ENCODE results near the gene RAB42.

RAB42 gene

DNA sequence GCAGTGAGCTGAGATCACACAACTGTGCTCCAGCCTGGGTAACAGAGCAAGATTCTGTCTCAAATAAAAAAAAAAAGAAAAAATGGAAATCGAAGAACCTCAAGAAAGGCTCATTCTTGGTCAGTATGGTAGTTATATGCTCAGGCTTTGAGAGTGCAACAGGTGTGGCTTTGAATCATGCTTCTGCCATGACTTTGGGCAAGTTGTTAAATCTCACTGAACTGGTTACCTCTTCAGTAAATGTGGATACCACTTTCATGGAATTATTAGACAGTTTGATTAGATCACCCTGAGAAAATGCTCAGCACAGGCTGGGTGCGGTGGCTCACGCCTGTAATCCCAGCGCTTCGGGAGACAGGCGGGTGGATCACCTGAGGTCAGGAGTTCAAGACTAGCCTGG, 26.3 kb upstream of the RAB42 start:
- TF ChIP-seq CEBPB (IDR thresholded peaks at IDR 0.05) (no peak), EP300 (IDR thresholded peaks at IDR 0.05; ENCODE audit: borderline replicate concordance) (no peak), ZBTB7A (IDR thresholded peaks at IDR 0.05; ENCODE audit: low read depth) (no peak), NFIC (IDR thresholded peaks at IDR 0.05) (no peak), TAF1 (IDR thresholded peaks at IDR 0.05; ENCODE audit: low read depth) (no peak), YY1 (IDR thresholded peaks at IDR 0.05; ENCODE audit: low read depth) (no peak), FOXM1 (IDR thresholded peaks at IDR 0.05; ENCODE audit: borderline replicate concordance, low read depth) (no peak)
- TF ChIP-seq, protein P1, sequence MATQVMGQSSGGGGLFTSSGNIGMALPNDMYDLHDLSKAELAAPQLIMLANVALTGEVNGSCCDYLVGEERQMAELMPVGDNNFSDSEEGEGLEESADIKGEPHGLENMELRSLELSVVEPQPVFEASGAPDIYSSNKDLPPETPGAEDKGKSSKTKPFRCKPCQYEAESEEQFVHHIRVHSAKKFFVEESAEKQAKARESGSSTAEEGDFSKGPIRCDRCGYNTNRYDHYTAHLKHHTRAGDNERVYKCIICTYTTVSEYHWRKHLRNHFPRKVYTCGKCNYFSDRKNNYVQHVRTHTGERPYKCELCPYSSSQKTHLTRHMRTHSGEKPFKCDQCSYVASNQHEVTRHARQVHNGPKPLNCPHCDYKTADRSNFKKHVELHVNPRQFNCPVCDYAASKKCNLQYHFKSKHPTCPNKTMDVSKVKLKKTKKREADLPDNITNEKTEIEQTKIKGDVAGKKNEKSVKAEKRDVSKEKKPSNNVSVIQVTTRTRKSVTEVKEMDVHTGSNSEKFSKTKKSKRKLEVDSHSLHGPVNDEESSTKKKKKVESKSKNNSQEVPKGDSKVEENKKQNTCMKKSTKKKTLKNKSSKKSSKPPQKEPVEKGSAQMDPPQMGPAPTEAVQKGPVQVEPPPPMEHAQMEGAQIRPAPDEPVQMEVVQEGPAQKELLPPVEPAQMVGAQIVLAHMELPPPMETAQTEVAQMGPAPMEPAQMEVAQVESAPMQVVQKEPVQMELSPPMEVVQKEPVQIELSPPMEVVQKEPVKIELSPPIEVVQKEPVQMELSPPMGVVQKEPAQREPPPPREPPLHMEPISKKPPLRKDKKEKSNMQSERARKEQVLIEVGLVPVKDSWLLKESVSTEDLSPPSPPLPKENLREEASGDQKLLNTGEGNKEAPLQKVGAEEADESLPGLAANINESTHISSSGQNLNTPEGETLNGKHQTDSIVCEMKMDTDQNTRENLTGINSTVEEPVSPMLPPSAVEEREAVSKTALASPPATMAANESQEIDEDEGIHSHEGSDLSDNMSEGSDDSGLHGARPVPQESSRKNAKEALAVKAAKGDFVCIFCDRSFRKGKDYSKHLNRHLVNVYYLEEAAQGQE (IDR thresholded peaks at IDR 0.05; ENCODE audit: low read depth), result no peak
- TF ChIP-seq, protein P2, sequence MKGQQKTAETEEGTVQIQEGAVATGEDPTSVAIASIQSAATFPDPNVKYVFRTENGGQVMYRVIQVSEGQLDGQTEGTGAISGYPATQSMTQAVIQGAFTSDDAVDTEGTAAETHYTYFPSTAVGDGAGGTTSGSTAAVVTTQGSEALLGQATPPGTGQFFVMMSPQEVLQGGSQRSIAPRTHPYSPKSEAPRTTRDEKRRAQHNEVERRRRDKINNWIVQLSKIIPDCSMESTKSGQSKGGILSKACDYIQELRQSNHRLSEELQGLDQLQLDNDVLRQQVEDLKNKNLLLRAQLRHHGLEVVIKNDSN (IDR thresholded peaks at IDR 0.05), result no peak
- TF ChIP-seq, protein P3, sequence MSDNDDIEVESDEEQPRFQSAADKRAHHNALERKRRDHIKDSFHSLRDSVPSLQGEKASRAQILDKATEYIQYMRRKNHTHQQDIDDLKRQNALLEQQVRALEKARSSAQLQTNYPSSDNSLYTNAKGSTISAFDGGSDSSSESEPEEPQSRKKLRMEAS (IDR thresholded peaks at IDR 0.05), result no peak

DNA sequence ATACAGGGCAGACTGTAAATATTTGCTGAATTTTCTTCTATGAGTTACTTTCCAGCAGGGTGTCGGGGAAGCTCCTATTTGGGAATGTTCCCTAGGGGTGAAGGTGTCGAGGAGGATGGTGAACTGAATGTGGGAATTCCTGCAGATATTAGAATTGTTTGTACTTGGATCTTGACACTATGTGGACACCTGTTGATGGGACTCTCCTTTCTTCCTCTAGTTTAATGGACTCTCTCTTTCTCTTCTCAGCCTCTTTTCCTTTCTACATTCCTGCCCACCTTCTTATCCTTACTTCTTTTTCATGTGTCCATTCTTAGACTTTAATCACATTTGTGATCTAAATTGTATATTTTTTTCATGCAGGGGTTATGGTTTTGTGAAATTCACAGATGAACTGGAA, 25.1 kb upstream of the RAB42 start:
- TF ChIP-seq EGR1 (IDR thresholded peaks at IDR 0.05) (no peak), TCF12 (IDR thresholded peaks at IDR 0.05; ENCODE audit: low read depth) (no peak), RAD21 (IDR thresholded peaks at IDR 0.05; ENCODE audit: low read depth) (no peak), CREB1 (IDR thresholded peaks at IDR 0.05; ENCODE audit: low read depth) (no peak), ZBTB7A (IDR thresholded peaks at IDR 0.05; ENCODE audit: low read depth) (no peak), NFIC (IDR thresholded peaks at IDR 0.05) (no peak), YY1 (IDR thresholded peaks at IDR 0.05; ENCODE audit: low read depth) (no peak), TEAD4 (IDR thresholded peaks at IDR 0.05) (no peak), CEBPB (IDR thresholded peaks at IDR 0.05) (no peak), EP300 (IDR thresholded peaks at IDR 0.05; ENCODE audit: borderline replicate concordance) (no peak), FOXM1 (IDR thresholded peaks at IDR 0.05; ENCODE audit: borderline replicate concordance, low read depth) (no peak), TAF1 (IDR thresholded peaks at IDR 0.05; ENCODE audit: low read depth) (no peak)
- TF ChIP-seq, protein P2 (IDR thresholded peaks at IDR 0.05), result no peak
- TF ChIP-seq, protein P1 (IDR thresholded peaks at IDR 0.05; ENCODE audit: low read depth), result no peak
- TF ChIP-seq, protein P3 (IDR thresholded peaks at IDR 0.05), result no peak

DNA sequence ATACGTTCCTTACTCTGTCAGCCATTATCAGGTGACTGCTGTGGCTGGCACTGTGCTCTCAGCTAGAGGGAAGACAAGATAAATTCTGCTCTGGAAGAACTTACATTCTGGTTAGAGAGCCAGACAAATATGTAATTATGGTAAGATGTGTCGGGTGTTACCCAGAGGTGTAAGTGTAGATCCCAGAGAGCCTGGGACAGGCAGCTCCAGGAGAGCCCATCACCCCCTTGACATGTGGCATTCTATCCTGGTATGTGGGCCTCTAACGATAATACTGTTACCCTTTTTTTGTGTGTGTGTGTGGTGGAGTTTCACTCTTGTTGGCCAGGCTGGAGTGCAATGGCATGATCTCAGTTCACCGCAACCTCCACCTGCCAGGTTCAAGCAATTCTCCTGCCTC, 20.2 kb upstream of the RAB42 start:
- TF ChIP-seq TCF12 (IDR thresholded peaks at IDR 0.05; ENCODE audit: low read depth) (no peak), EGR1 (IDR thresholded peaks at IDR 0.05) (no peak), NFIC (IDR thresholded peaks at IDR 0.05) (no peak)

DNA sequence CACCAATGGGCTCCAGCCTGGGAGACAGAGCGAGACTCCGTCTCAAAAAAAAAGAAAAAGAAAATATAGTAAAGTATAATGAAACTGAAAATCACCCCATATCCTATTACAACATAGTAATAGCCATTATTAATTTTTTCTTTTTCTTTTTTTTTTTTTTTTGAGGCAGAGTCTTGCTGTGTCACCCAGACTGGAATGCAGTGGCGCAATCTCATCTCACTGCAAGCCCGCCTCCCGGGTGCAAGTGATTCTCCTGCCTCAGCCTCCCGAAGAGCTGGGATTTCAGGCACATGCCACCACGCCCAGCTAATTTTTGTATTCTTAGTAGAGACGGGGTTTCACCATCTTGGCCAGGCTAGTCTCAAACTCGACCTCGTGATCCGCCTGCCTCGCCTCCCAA, 19.2 kb upstream of the RAB42 start:
- TF ChIP-seq CEBPB (IDR thresholded peaks at IDR 0.05), result peak; percentile 90
- TF ChIP-seq TEAD4 (IDR thresholded peaks at IDR 0.05), result peak; percentile 52; the same call in 1 of the 2 replicates

DNA sequence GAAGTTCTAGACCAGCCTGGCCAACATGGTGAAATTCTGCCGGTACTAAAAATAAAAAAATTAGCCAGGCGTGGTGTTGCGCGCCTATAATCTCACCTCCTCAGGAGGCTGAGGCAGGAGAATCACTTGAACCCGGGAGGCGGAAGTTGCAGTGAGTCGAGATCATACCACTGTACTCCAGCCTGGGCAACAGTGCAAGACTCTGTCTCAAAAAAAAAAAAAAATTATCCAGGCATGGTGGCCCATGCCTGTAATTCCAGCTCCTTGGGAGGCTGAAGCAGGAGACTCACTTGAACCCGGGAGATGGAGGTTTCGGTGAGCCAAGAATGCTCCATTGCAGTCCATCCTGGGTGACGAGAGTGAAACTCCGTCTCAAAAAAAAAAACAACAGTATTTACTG, 18.5 kb upstream of the RAB42 start:
- TF ChIP-seq RAD21 (IDR thresholded peaks at IDR 0.05; ENCODE audit: low read depth) (no peak), ZBTB7A (IDR thresholded peaks at IDR 0.05; ENCODE audit: low read depth) (no peak), FOXM1 (IDR thresholded peaks at IDR 0.05; ENCODE audit: borderline replicate concordance, low read depth) (no peak), EP300 (IDR thresholded peaks at IDR 0.05; ENCODE audit: borderline replicate concordance) (no peak), CEBPB (IDR thresholded peaks at IDR 0.05) (no peak), TCF12 (IDR thresholded peaks at IDR 0.05; ENCODE audit: low read depth) (no peak), CREB1 (IDR thresholded peaks at IDR 0.05; ENCODE audit: low read depth) (no peak), YY1 (IDR thresholded peaks at IDR 0.05; ENCODE audit: low read depth) (no peak), EGR1 (IDR thresholded peaks at IDR 0.05) (no peak)
- TF ChIP-seq, protein P3 (IDR thresholded peaks at IDR 0.05), result no peak
- TF ChIP-seq, protein P2 (IDR thresholded peaks at IDR 0.05), result no peak

DNA sequence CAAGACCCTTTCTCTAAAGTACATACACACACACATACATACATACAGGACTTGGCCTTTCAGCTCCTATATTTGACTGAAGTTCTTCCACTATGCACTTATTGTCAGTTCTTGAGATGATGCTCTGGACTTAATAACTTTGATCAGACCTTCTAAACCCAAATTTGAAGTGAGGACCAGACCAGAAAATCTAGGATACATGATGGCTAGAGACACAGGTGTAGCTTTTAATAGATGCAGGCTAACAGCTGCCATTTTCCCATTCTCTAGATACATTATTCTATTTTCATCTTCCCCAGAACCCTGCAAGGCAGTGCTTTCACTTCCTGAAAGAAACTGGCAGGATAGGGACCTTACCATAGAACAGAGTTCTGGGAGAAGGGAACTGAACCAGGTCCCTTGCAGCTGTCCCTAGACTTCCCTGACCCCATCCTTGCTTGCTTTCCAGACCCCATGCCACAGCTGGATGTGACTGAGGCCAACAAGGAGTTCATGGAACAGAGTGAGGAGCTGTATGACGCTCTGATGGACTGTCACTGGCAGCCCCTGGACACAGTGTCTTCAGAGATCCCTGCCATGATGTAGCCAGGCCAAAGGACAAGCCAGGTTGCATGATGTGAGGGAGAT, 14.9 kb upstream of the RAB42 start:
- TF ChIP-seq, protein P3 (IDR thresholded peaks at IDR 0.05), result 0 out of 2 replicates have a peak, but pooled peaks have one; percentile 2
- TF ChIP-seq CREB1 (IDR thresholded peaks at IDR 0.05; ENCODE audit: low read depth), result no peak
- peak; percentile 24; the same call in 1 of the 2 replicates for TF ChIP-seq TEAD4 (IDR thresholded peaks at IDR 0.05)
- no peak for TF ChIP-seq EGR1 (IDR thresholded peaks at IDR 0.05)
- TF ChIP-seq TAF1 (IDR thresholded peaks at IDR 0.05; ENCODE audit: low read depth), result no peak
